Mesodermal cell (in vitro differentiated cells): ENCODE measurements around the gene IDI2.

ENCODE experiments used
- H3K27ac ChIP-seq: 2 replicates; pipeline ENCODE4 v1.7.0; 2013; ENCODE audit warnings: mild to moderate bottlenecking, low read depth, low read length, moderate library complexity; ENCODE audit not compliant: severe bottlenecking
- H3K36me3 ChIP-seq: 2 replicates; pipeline ENCODE4 v1.7.1; 2013; ENCODE audit warnings: mild to moderate bottlenecking, low read length, moderate library complexity; ENCODE audit not compliant: control insufficient read depth, insufficient read depth
- H3K4me1 ChIP-seq: one replicate; pipeline ENCODE4 v1.7.1; 2013; ENCODE audit warnings: mild to moderate bottlenecking, low read length; ENCODE audit not compliant: insufficient read depth, control insufficient read depth, poor library complexity, severe bottlenecking
- H3K4me3 ChIP-seq: 2 replicates; pipeline ENCODE4 v1.7.0; 2013; ENCODE audit warnings: low read length, control low read depth, mild to moderate bottlenecking; ENCODE audit not compliant: insufficient read depth, poor library complexity, severe bottlenecking; ENCODE audit errors: extremely low read depth
- H3K9me3 ChIP-seq: 2 replicates; pipeline ENCODE4 v1.7.1; 2013; ENCODE audit warnings: mild to moderate bottlenecking, low read length, moderate library complexity; ENCODE audit not compliant: control insufficient read depth
- WGBS, 2 experiments: methylation state at CpG; one replicate each; pipeline ENCODE4 v1.1.5; 2013; ENCODE audit warnings: missing lambda C conversion rate in 2 of 2; ENCODE audit not compliant: insufficient coverage in 2 of 2; 5-methylcytosine and 5-hydroxymethylcytosine counted together

IDI2 gene

DNA sequence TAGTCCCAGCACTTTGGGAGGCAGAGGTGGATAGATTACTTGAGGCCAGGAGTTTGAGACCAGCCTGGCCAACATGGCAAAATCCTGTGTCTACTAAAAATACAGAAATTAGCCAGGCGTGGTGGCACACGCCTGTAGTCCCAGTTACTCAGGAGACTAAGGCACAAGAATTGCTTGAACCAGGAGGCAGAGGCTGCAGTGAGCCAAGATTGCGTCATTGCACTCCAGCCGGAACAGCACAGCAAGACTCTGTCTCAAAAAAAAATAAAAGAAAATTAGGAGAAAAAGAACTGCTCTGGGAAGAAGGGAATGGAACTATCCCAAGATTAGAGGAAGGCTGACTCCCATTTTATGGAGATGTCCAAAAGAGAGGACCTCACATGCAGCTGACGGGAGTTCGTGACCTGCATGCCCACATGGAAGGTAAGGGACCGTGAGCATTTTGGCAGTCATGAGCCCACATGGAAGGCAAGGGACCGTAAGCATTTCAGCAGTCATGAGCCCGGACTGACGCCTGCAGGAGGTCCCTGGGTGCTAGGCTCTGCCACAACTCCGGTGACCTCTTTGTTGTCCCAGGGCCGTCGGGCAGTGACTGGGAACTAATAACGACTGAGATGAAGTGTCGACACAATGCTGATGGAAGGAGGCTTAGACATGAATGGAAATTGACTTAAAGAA, 56.0 kb downstream of the IDI2 start:
- Histone ChIP-seq H3K27ac (no peak overlapping the region), H3K4me3 (no peak overlapping the region), H3K4me1 (peaks cover 5% of the 10 kb centered on the region), H3K9me3 (peaks cover 7% of the 10 kb centered on the region), H3K36me3 (no peaks in the 10 kb centered on the region)
- 87 to 90% methylated on average over 13 to 15 of the region's 15 CpGs for WGBS, 2 experiments
